MM.1S (cell line): ENCODE measurements around the gene EME2.

Source experiments
- DNase-seq: peaks from one replicate; pipeline ENCODE4 v3.0.0-alpha.2; 2015
- H2AFZ ChIP-seq: fragments of 300-600 bp; sonication (generic); 2 replicates; pipeline ENCODE4 v1.6.0; 2016; ENCODE audit warnings: antibody characterized with exemption, low read length
- H3F3A ChIP-seq: fragments of 300-600 bp; sonication (generic); 2 replicates; pipeline ENCODE4 v1.6.1; 2016; ENCODE audit warnings: mild to moderate bottlenecking, antibody characterized with exemption, low read length, moderate library complexity, mixed read lengths; ENCODE audit not compliant: insufficient read depth
- H3K27ac ChIP-seq: fragments of 300-600 bp; sonication (generic); 2 replicates; pipeline ENCODE4 v1.5.1; 2016; ENCODE audit warnings: mild to moderate bottlenecking, low read length
- H3K27me3 ChIP-seq: fragments of 300-600 bp; sonication (generic); replicated peaks from 2 replicates; pipeline ENCODE4 v1.6.0; 2016; ENCODE audit warnings: low read length; ENCODE audit not compliant: insufficient read depth
- H3K36me3 ChIP-seq: fragments of 300-600 bp; sonication (generic); replicated peaks from 2 replicates; pipeline ENCODE4 v1.6.1; 2016; ENCODE audit warnings: mild to moderate bottlenecking, low read length, mixed read lengths; ENCODE audit not compliant: insufficient read depth
- H3K4me1 ChIP-seq: fragments of 300-600 bp; sonication (generic); 2 replicates; pipeline ENCODE4 v1.6.1; 2016; ENCODE audit warnings: low read length, mixed read lengths
- H3K4me2 ChIP-seq: fragments of 300-600 bp; sonication (generic); 2 replicates; pipeline ENCODE4 v1.6.0; 2016; ENCODE audit warnings: low read depth, low read length
- H3K4me3 ChIP-seq: fragments of 300-600 bp; sonication (generic); 2 replicates; pipeline ENCODE4 v1.5.1; 2016; ENCODE audit warnings: low read length, mixed read lengths
- H3K79me2 ChIP-seq: fragments of 300-600 bp; sonication (generic); 2 replicates; pipeline ENCODE4 v1.6.1; 2016; ENCODE audit warnings: mixed run types, low read length, mixed read lengths
- H3K9ac ChIP-seq: fragments of 300-600 bp; sonication (generic); 2 replicates; pipeline ENCODE4 v1.6.1; 2016; ENCODE audit warnings: low read length, mixed read lengths
- H3K9me2 ChIP-seq: fragments of 300-600 bp; sonication (generic); replicated peaks from 2 replicates; pipeline ENCODE4 v1.6.1; 2016; ENCODE audit warnings: mild to moderate bottlenecking, low read length, mixed read lengths; ENCODE audit not compliant: insufficient read depth
- H3K9me3 ChIP-seq: fragments of 300-600 bp; sonication (generic); replicated peaks from 2 replicates; pipeline ENCODE4 v1.6.1; 2016; ENCODE audit warnings: mild to moderate bottlenecking, low read length, mixed read lengths; ENCODE audit not compliant: insufficient read depth
- H4K20me1 ChIP-seq: fragments of 300-600 bp; sonication (generic); 2 replicates; pipeline ENCODE4 v1.6.1; 2016; ENCODE audit warnings: mild to moderate bottlenecking, low read length, moderate library complexity, mixed read lengths; ENCODE audit not compliant: insufficient read depth
- EZH2 ChIP-seq: fragments of 300-600 bp; sonication (generic); optimal IDR thresholded peaks from 2 replicates; pipeline ENCODE3; 2017; ENCODE audit warnings: low read depth, mild to moderate bottlenecking, antibody characterized with exemption, low read length, mixed read lengths
- EZH2phosphoT487 ChIP-seq: fragments of 300-600 bp; sonication (generic); IDR thresholded peaks from 2 replicates; pipeline ENCODE4 v1.6.1; 2018; ENCODE audit warnings: antibody characterized with exemption, low read length
- TF ChIP-seq, protein P1 (sequence below): fragments of 300-600 bp; sonication (generic); IDR thresholded peaks from 2 replicates; pipeline ENCODE4 v1.5.1; 2016; ENCODE audit warnings: antibody characterized with exemption, low read length, mixed read lengths

The EME2 gene

DNA sequence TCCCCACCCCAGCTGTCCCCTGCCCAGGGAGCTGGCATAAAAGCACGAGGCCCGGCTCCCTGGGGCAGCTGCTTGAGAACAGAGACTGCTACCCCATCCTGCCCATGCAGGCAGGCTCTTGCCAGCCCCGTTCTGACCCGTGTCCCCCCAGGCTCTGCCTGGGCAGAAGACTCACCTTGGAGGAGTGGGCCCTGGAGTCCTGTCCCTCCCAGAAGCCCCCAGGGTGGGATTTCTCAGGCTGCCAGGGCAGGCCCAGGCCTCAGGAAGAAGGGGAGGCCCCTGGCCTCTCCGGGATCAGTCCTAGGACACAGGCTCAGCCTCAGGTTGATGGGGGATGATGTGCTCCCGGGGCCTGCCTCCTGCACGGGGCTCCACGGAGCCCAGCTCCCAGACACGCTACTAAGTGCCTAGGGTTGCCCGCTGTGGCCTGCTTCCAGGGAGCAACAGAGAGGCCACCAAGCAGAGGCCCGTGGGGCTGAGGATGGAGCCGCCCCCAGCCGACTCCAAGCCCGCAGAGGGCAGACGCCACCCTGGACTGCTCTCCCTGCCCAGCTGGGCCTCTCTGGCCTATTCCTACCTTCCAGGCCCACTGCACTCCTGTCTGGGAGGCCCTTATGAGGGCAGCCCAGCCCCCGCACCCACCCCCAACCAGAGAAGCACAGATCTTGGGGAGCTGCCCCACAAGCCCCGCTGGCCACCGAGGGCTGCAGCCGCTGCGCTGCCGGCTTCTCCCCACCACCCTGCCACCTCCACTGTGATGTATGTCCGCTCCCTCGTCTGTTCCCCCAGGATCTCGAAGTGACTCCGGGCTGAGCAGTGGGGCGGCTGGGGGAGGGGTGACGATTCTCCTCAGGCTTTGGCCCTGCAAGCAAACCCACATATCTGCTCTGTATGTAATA lies 3.0 kb upstream of the EME2 start:
- Histone ChIP-seq H4K20me1 (no peaks in the 10 kb centered on the region), H2AFZ (no peak overlapping the region), H3K36me3 (no peaks in the 10 kb centered on the region), H3K79me2 (peaks cover 34% of the 10 kb centered on the region), H3K4me1 (0 out of 2 replicates have a peak, but pooled peaks cover 3% of the 10 kb centered on the region), H3K9me3 (no peaks in the 10 kb centered on the region), H3K9me2 (no peaks in the 10 kb centered on the region), H3K9ac (no peak overlapping the region), H3K4me3 (no peak overlapping the region), H3K4me2 (no peak overlapping the region), H3F3A (peaks cover 13% of the 10 kb centered on the region), H3K27ac (no peak overlapping the region), H3K27me3 (no peaks in the 10 kb centered on the region)
- no peak for DNase-seq
- TF ChIP-seq EZH2 (no peak), EZH2phosphoT487 (no peak)
- TF ChIP-seq, protein P1, sequence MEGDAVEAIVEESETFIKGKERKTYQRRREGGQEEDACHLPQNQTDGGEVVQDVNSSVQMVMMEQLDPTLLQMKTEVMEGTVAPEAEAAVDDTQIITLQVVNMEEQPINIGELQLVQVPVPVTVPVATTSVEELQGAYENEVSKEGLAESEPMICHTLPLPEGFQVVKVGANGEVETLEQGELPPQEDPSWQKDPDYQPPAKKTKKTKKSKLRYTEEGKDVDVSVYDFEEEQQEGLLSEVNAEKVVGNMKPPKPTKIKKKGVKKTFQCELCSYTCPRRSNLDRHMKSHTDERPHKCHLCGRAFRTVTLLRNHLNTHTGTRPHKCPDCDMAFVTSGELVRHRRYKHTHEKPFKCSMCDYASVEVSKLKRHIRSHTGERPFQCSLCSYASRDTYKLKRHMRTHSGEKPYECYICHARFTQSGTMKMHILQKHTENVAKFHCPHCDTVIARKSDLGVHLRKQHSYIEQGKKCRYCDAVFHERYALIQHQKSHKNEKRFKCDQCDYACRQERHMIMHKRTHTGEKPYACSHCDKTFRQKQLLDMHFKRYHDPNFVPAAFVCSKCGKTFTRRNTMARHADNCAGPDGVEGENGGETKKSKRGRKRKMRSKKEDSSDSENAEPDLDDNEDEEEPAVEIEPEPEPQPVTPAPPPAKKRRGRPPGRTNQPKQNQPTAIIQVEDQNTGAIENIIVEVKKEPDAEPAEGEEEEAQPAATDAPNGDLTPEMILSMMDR = no peak

DNA sequence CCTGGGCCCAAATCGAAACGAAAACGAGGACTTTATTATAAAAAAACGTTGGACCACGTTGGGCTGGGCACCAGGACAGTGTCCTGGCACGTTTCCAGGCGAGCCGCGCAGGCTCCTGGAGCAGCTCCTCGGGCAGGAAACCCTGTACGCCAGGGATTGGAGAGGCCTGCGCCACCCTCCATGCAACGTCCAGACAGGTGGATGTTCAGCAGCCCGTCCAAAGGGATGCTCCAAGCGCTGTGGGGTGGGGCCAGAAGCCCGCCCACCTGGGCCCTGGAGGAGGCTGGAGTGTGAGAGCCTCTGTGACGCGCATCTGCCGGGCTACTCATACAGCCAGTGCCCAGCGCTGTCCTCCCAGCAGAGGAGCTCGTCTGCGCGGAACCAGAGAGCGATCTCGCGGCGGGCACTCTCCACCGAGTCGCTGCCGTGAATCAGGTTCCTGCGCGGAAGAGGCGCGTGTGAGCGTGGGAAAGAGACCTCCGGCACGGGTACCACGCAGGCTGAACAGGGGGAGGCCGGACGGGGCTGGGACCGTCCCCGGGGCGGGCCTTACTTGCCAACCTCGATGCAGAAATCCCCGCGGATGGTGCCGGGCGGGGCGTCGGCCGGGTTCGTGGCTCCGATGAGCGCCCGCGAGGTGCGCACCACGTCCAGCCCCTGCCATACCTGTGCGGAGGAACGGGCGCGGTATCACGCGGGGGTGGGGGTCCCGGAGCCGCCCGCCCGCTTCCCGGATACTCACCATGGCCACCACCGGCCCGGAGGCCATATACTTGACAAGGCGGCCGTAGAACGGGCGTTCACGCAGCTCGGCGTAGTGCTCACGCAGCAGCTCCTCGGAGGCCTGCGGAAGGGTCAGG lies 2.1 kb upstream of the EME2 start:
- H3K4me1 ChIP-seq = 0 out of 2 replicates have a peak, but pooled peaks cover 3% of the 10 kb centered on the region
- no peaks in the 10 kb centered on the region for H3K36me3 ChIP-seq
- H3K9me2 ChIP-seq = no peaks in the 10 kb centered on the region
- no peak for TF ChIP-seq EZH2
- TF ChIP-seq, protein P1 = no peak
- TF ChIP-seq EZH2phosphoT487 = no peak
- H3K4me2 ChIP-seq = peak overlapping the region; percentile 66; the same call in 1 of the 2 replicates
- peak overlapping the region; percentile 96 for H3K4me3 ChIP-seq
- H4K20me1 ChIP-seq = no peaks in the 10 kb centered on the region
- H3K27me3 ChIP-seq = no peaks in the 10 kb centered on the region
- peaks cover 13% of the 10 kb centered on the region for H3F3A ChIP-seq
- H2AFZ ChIP-seq = no peak overlapping the region
- DNase-seq = no peak
- H3K9ac ChIP-seq = peak overlapping the region; percentile 28; the same call in 1 of the 2 replicates
- peaks cover 43% of the 10 kb centered on the region for H3K79me2 ChIP-seq
- no peak overlapping the region for H3K27ac ChIP-seq
- no peaks in the 10 kb centered on the region for H3K9me3 ChIP-seq

DNA sequence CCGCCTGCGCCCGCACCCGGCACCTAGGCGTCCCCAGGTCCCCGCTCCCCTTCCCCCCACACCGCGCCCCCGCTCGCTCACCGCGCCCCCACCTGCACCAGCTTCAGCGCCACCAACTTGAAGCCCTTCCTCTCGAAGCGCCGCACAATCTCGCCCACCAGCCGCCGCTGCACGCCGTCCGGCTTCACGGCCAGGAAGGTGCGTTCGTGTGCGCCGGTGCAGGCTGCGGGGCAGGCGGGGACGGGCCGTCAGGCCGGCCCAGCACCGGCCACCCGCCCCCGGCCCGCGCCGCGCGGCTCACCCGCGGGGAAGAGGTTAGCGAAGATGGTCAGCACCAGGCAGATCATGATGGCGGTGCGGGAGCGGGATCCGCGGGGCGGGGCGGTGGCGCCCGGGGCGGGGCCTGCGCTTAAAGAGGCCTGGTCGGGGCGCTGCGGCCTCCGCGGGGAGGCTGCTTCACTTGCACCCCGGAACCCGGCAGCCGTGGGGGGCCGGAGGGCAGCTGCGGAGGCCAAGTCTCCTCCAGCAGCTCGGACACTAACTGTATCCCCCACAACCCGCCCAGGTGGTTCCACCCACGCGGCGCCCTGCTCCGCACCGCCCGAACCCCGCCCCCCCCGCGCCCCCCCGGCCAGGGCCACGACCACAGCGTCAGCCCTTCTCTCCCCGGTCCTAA lies 1.3 kb upstream of the EME2 start, which contains the start of gene NME3:
Gene NME3, minus strand, starts transcription at position 356 of the 676 bp plus-strand sequence. Its CDS starts 9 bp downstream, at position 347.
- peak within 1 kb of the TSS; percentile 90 for H3K27ac ChIP-seq
- peak within 1 kb of the TSS; percentile 98 for H3K9ac ChIP-seq
- peak within 1 kb of the TSS; percentile 96 for H3K4me3 ChIP-seq
- H3F3A ChIP-seq = peaks cover 13% of the 10 kb centered on the region
- H3K27me3 ChIP-seq = no peaks in the 10 kb centered on the region
- 0 out of 2 replicates have a peak, but pooled peaks cover 3% of the 10 kb centered on the region for H3K4me1 ChIP-seq
- TF ChIP-seq EZH2 = no peak
- TF ChIP-seq, protein P1 = no peak
- no peak for TF ChIP-seq EZH2phosphoT487
- DNase-seq = peak; percentile 69
- peak within 1 kb of the TSS; percentile 94 for H3K4me2 ChIP-seq
- H3K9me3 ChIP-seq = no peaks in the 10 kb centered on the region
- H3K36me3 ChIP-seq = no peaks in the 10 kb centered on the region
- H3K79me2 ChIP-seq = peaks cover 45% of the 10 kb centered on the region
- H2AFZ ChIP-seq = peak within 1 kb of the TSS; percentile 81
- no peaks in the 10 kb centered on the region for H4K20me1 ChIP-seq
- H3K9me2 ChIP-seq = no peaks in the 10 kb centered on the region
